Heart left ventricle (tissue), 16 donors: ENCODE measurements around the gene MIF. TPM values are rescaled to one million over a fixed set of nuclear protein-coding genes. Genes with fewer than 3 reads are reported as not detected.

Experiments
- ATAC-seq, 4 donors: fragments of 200-7000 bp; cut with Tn5 transposase; one replicate each; pipeline ENCODE4 v1.9.1; 2020 to 2022; ENCODE audit warnings: moderate library complexity in 4 of 4, mild to moderate bottlenecking in 3 of 4, moderate number of reproducible peaks in 1 of 4
- DNase-seq, 5 donors: peaks; one replicate each; pipeline ENCODE4 v3.0.0-alpha.2; 2020
- H3K27ac ChIP-seq, 12 donors: fragments of 200-600 bp; sonication (generic) in 4 of 12; one replicate each; pipeline versions ENCODE4 v1.5.0 to v1.8.0; 2016 to 2022; ENCODE audit warnings: mild to moderate bottlenecking in 2 of 12
- H3K27me3 ChIP-seq, 9 donors: fragments of 200-600 bp; sonication (generic) in 2 of 9; one replicate each; pipeline versions ENCODE4 v1.5.1 to v1.8.0; 2016 to 2022; ENCODE audit warnings: mild to moderate bottlenecking in 3 of 9
- H3K36me3 ChIP-seq, 9 donors: fragments of 200-600 bp; sonication (generic) in 2 of 9; one replicate each; pipeline versions ENCODE4 v1.5.0 to v1.8.0; 2018 to 2022; ENCODE audit warnings: mild to moderate bottlenecking in 2 of 9
- H3K4me1 ChIP-seq, 12 donors: fragments of 200-600 bp; sonication (generic) in 4 of 12; one replicate each; pipeline versions ENCODE4 v1.5.0 to v1.8.0; 2016 to 2022; ENCODE audit warnings: mild to moderate bottlenecking in 3 of 12
- H3K4me3 ChIP-seq, 12 donors: fragments of 200-600 bp; sonication (generic) in 4 of 12; one replicate each; pipeline versions ENCODE4 v1.5.0 to v1.8.0; 2017 to 2022; ENCODE audit warnings: mild to moderate bottlenecking in 9 of 12, moderate library complexity in 4 of 12
- H3K9me3 ChIP-seq, 12 donors: fragments of 200-600 bp; sonication (generic) in 4 of 12; one replicate each; pipeline versions ENCODE4 v1.5.0 to v1.8.0; 2016 to 2022; ENCODE audit warnings: mild to moderate bottlenecking in 1 of 12
- CTCF ChIP-seq, 12 donors: fragments of 200-600 bp; sonication (generic) in 4 of 12; IDR thresholded peaks; one replicate each; pipeline versions ENCODE4 v1.5.0 to v1.8.0; 2018 to 2022; ENCODE audit warnings: antibody characterized with exemption in 12 of 12, mild to moderate bottlenecking in 5 of 12
- POLR2A ChIP-seq, 2 donors: fragments of 450-650 bp; IDR thresholded peaks; one replicate each; pipeline ENCODE4 v1.6.1; 2017; ENCODE audit warnings: antibody characterized with exemption in 2 of 2, mild to moderate bottlenecking in 2 of 2, moderate library complexity in 2 of 2
- WGBS, 4 donors: extraction: QIAGEN DNeasy Blood & Tissue Kit in 2 of 4; methylation state at CpG; one replicate each; pipeline versions ENCODE4 v1.1.5 to v1.1.7; 2013 to 2018; 5-methylcytosine and 5-hydroxymethylcytosine counted together
- intact Hi-C, 10 donors: fragments of 100-400 bp; cut with DNase I; formaldehyde crosslinking; loops; one replicate each; pipeline versions ENCODE4 v1.11.1 to v1.14.2; 2022
- polyA plus RNA-seq, 2 donors: library from polyadenylated mRNA; stranded (reverse); fragments of 200-250 nt; gene quantifications; one replicate each; pipeline ENCODE4 v1.2.3, GENCODE V29; 2013
- total RNA-seq, 9 donors: library from RNA; depleted of rRNA in 2 of 9; stranded (reverse); fragments of >200 nt in 2 of 9; fragmentation: NEBNext Ultra II Directional in 3 of 9; extraction: Animal tissue kit (Norgen Biotek cat#: 25700) in 3 of 9; gene quantifications; one replicate each; pipeline versions ENCODE4 v1.1.0 to v1.2.4, GENCODE V29; 2016 to 2023
- donor health status: ischemic (EF 13 %, LVEDD 7.1; RV severe dilation, severe dysfunction).
- donor health status: healthy with polysubstance abuse.
- donor health status: DM: no; HTN: yes; CAD: no.
- donor health status: DM: no; HTN: no; CAD: no.
- donor health status: ischemic (EF 25% LVEDD 6.9; RV normal size, moderate dysfunction).
- donor health status: ischemic (EF 25% LVEDD 5.7; RV mildly dilated, moderate dysfunction).
- donor health status: healthy.
- donor health status: DM: yes; HTN: yes; CAD: no.
- donor health status: ischemic (EF 35%, LVEDD 5.7; RV mildly dilated, moderate dysfunction).
- donor health status: nonischemic (EF 11% LVEDD 7.7; RV severe dilation, severe dysfunction).
- donor health status: DM: yes; HTN: yes; CAD: no.
- donor health status: PGD.
- donor health status: ischemic (EF 29% LVEDD 5.4; RV normal size, mild dysfunction).
- donor health status: nonischemic (EF 23%, LVEDD 6.1; RV moderate dilation, normal function).

Gene MIF
- total and polyA plus RNA-seq, 11 donors = 192 to 503 (median 238) TPM

- 75 to 92% (median 85%) methylated on average over 4 of the region's 4 CpGs for WGBS, 4 donors
- ATAC-seq (no peak), DNase-seq (no peak)
- Histone ChIP-seq H3K4me3 (no peak overlapping the region), H3K27ac (no peak overlapping the region), H3K9me3 (no peaks in the 10 kb centered on the region), H3K27me3 (no peaks in the 10 kb centered on the region), H3K36me3 (peaks cover 0 to 20% (median 14%) of the 10 kb centered on the region in 9 donors), H3K4me1 (peaks cover 0 to 34% (median 21%) of the 10 kb centered on the region in 12 donors)
- no peak for TF ChIP-seq CTCF (IDR thresholded peaks at IDR 0.05)
- TF ChIP-seq POLR2A (IDR thresholded peaks at IDR 0.05) = no peak
- intact Hi-C loops = no loop called here
Measured at GRCh38 chr22:23892706-23893105, 1.5 kb upstream of the MIF start.

- Histone ChIP-seq H3K27me3 (no peaks in the 10 kb centered on the region), H3K36me3 (peaks cover 0 to 20% (median 14%) of the 10 kb centered on the region in 9 donors), H3K4me1 (peaks cover 0 to 40% (median 23%) of the 10 kb centered on the region in 12 donors), H3K4me3 (peak overlapping the region; percentile 28 to 87 (median 68)), H3K9me3 (no peaks in the 10 kb centered on the region), H3K27ac (peak overlapping the region in 11 of 12 donors; percentile 79 to 98 (median 90))
- ATAC-seq = no peak
- no peak for DNase-seq
- intact Hi-C loops = no loop called here
- WGBS, 4 donors = 39 to 43% (median 40%) methylated on average over 8 to 11 of the region's 11 CpGs
- TF ChIP-seq POLR2A (IDR thresholded peaks at IDR 0.05) (no peak), CTCF (IDR thresholded peaks at IDR 0.05) (no peak)
Measured at GRCh38 chr22:23893121-23893944, 850 bp upstream of the MIF start.

- peak; percentile 16 to 54 (median 46) for ATAC-seq
- Histone ChIP-seq H3K4me3 (peak overlapping the region; percentile 28 to 87 (median 68)), H3K9me3 (no peaks in the 10 kb centered on the region), H3K4me1 (peaks cover 0 to 38% (median 23%) of the 10 kb centered on the region in 12 donors), H3K27ac (peak overlapping the region; percentile 79 to 98 (median 90)), H3K36me3 (peaks cover 0 to 20% (median 14%) of the 10 kb centered on the region in 9 donors), H3K27me3 (no peaks in the 10 kb centered on the region)
- TF ChIP-seq POLR2A (IDR thresholded peaks at IDR 0.05) (no peak), CTCF (IDR thresholded peaks at IDR 0.05) (peak in 3 of 12 donors; percentile 9 to 16 (median 10))
- peak; percentile 44 to 81 (median 65) for DNase-seq
- intact Hi-C loops = loop anchor here in 1 of 10 donors (1.0 kb wide), 1 partner anchor 18 kb away; no protein-coding TSS in a partner anchor
- 2 to 7% (median 3%) methylated on average over 48 to 79 of the region's 79 CpGs for WGBS, 4 donors
Measured at GRCh38 chr22:23894710-23895598, 771 bp downstream of the MIF start.
